Neural cell (in vitro differentiated cells): ENCODE measurements around the gene AIF1. TPM values are rescaled to one million over a fixed set of nuclear protein-coding genes. Genes with fewer than 3 reads are reported as not detected.

Experiments
- H2AFZ ChIP-seq: fragments of 200-600, 300-800 bp; sonication (generic), shearing (Covaris generic); 2 replicates; pipeline ENCODE4 v1.6.0; 2014; ENCODE audit warnings: low read depth, mild to moderate bottlenecking, antibody characterized with exemption, low read length, moderate library complexity
- H3F3A ChIP-seq: fragments of 200-600 bp; shearing (Covaris generic); 2 replicates; pipeline ENCODE4 v1.6.1; 2016; ENCODE audit warnings: mild to moderate bottlenecking, moderate library complexity, mixed read lengths, antibody characterized with exemption, low read length; ENCODE audit not compliant: insufficient read depth, poor library complexity, severe bottlenecking
- H3K27ac ChIP-seq: fragments of 200-600, 300-800 bp; sonication (generic), shearing (Covaris generic); 2 replicates; pipeline ENCODE4 v1.5.1; 2014; ENCODE audit warnings: mild to moderate bottlenecking, low read length, moderate library complexity
- H3K27me3 ChIP-seq: fragments of 300-800, 200-600 bp; sonication (generic), shearing (Covaris generic); 2 replicates; pipeline ENCODE4 v1.6.0; 2014; ENCODE audit warnings: mild to moderate bottlenecking, low read depth, low read length, moderate library complexity; ENCODE audit not compliant: insufficient read depth
- H3K36me3 ChIP-seq: fragments of 300-800, 200-600 bp; sonication (generic), shearing (Covaris generic); 2 replicates; pipeline ENCODE4 v1.5.1; 2014; ENCODE audit warnings: mild to moderate bottlenecking, antibody characterized with exemption, low read length, moderate library complexity; ENCODE audit not compliant: insufficient read depth
- H3K4me2 ChIP-seq: fragments of 300-800, 200-600 bp; sonication (generic), shearing (Covaris generic); 2 replicates; pipeline ENCODE4 v1.6.0; 2014; ENCODE audit warnings: mild to moderate bottlenecking, low read length
- H3K4me3 ChIP-seq: fragments of 300-800, 200-600 bp; sonication (generic), shearing (Covaris generic); 2 replicates; pipeline ENCODE4 v1.5.1; 2014; ENCODE audit warnings: mild to moderate bottlenecking, low read length, moderate library complexity
- H3K79me2 ChIP-seq: fragments of 200-600 bp; shearing (Covaris generic); replicated peaks from 2 replicates; pipeline ENCODE4 v1.6.0; 2014; ENCODE audit warnings: mild to moderate bottlenecking, low read length, moderate library complexity; ENCODE audit not compliant: insufficient read depth
- H3K9ac ChIP-seq: fragments of 300-800, 200-600 bp; sonication (generic), shearing (Covaris generic); 2 replicates; pipeline ENCODE4 v1.6.1; 2016; ENCODE audit warnings: mild to moderate bottlenecking, low read length, mixed read lengths
- H3K9me2 ChIP-seq: fragments of 200-600 bp; shearing (Covaris generic); 2 replicates; pipeline ENCODE4 v1.6.1; 2016; ENCODE audit warnings: mild to moderate bottlenecking, low read length, mixed read lengths; ENCODE audit not compliant: insufficient read depth
- H3K9me3 ChIP-seq: fragments of 200-600, 300-800 bp; sonication (generic), shearing (Covaris generic); 2 replicates; pipeline ENCODE4 v1.6.1; 2016; ENCODE audit warnings: mild to moderate bottlenecking, mixed run types, low read length, moderate library complexity, mixed read lengths
- H4K20me1 ChIP-seq: fragments of 200-600 bp; shearing (Covaris generic); 2 replicates; pipeline ENCODE4 v1.6.1; 2016; ENCODE audit warnings: mild to moderate bottlenecking, mixed run types; ENCODE audit not compliant: insufficient read depth
- CTCF ChIP-seq: fragments of 450-650 bp; IDR thresholded peaks from 2 replicates; pipeline ENCODE4 v1.5.1; 2014; ENCODE audit warnings: antibody characterized with exemption, mild to moderate bottlenecking, moderate library complexity; ENCODE audit not compliant: poor library complexity, severe bottlenecking
- EP300 ChIP-seq: fragments of 450-650 bp; conservative IDR thresholded peaks from 2 replicates; pipeline ENCODE4 v1.6.1; 2014; ENCODE audit warnings: antibody characterized with exemption, mild to moderate bottlenecking, moderate library complexity; ENCODE audit not compliant: poor library complexity, severe bottlenecking
- EZH2 ChIP-seq: fragments of 200-600, 300-800 bp; shearing (Covaris generic), sonication (generic); IDR thresholded peaks from 2 replicates; pipeline ENCODE4 v1.6.1; 2014; ENCODE audit warnings: antibody characterized with exemption, low read length, borderline replicate concordance, mild to moderate bottlenecking; ENCODE audit not compliant: insufficient read depth, poor library complexity, severe bottlenecking
- MXI1 ChIP-seq: fragments of 450-650 bp; conservative IDR thresholded peaks from 2 replicates; pipeline ENCODE4 v1.6.1; 2014; ENCODE audit warnings: antibody characterized with exemption, mild to moderate bottlenecking; ENCODE audit not compliant: poor library complexity, severe bottlenecking
- POLR2AphosphoS5 ChIP-seq: IDR thresholded peaks from 2 replicates; pipeline ENCODE4 v1.6.1; 2012
- RAD21 ChIP-seq: fragments of 450-650 bp; conservative IDR thresholded peaks from 2 replicates; pipeline ENCODE4 v1.6.1; 2014; ENCODE audit warnings: antibody characterized with exemption, mild to moderate bottlenecking, moderate library complexity
- REST ChIP-seq: IDR thresholded peaks from 2 replicates; pipeline ENCODE4 v1.6.1; 2012; ENCODE audit warnings: borderline replicate concordance
- SMC3 ChIP-seq: fragments of 450-650 bp; conservative IDR thresholded peaks from 2 replicates; pipeline ENCODE4 v1.6.1; 2014; ENCODE audit warnings: antibody characterized with exemption, mild to moderate bottlenecking, moderate library complexity; ENCODE audit not compliant: poor library complexity
- TAF1 ChIP-seq: IDR thresholded peaks from 2 replicates; pipeline ENCODE4 v1.6.1; 2012; ENCODE audit warnings: low read depth
- polyA plus RNA-seq: library from polyadenylated mRNA; depleted of rRNA; stranded (reverse); fragments of >200 nt; gene quantifications from 2 replicates; pipeline ENCODE4 v1.2.3, GENCODE V29; 2014

AIF1 gene
- polyA plus RNA-seq, 1 donor from 2014 or later = not detected

- TF ChIP-seq RAD21 (no peak), REST (no peak), EP300 (no peak), SMC3 (no peak), POLR2AphosphoS5 (no peak), TAF1 (no peak), EZH2 (no peak), MXI1 (no peak), CTCF (no peak)
- Histone ChIP-seq H3K9ac (no peak overlapping the region), H3K36me3 (no peaks in the 10 kb centered on the region), H3K79me2 (peaks cover 25% of the 10 kb centered on the region), H3K4me2 (no peak overlapping the region), H3K27me3 (no peaks in the 10 kb centered on the region), H3F3A (peaks cover 2% of the 10 kb centered on the region), H3K9me3 (no peaks in the 10 kb centered on the region), H3K27ac (no peak overlapping the region), H3K9me2 (no peaks in the 10 kb centered on the region), H2AFZ (no peak overlapping the region), H4K20me1 (no peaks in the 10 kb centered on the region), H3K4me3 (peak overlapping the region; percentile 29)
Observed at GRCh38 chr6:31658158-31658688, 43.2 kb downstream of the AIF1 start.

- Histone ChIP-seq H3F3A (no peaks in the 10 kb centered on the region), H3K9me3 (no peaks in the 10 kb centered on the region), H3K9ac (no peak overlapping the region), H3K27ac (no peak overlapping the region), H3K4me3 (peak overlapping the region; percentile 85), H3K27me3 (no peaks in the 10 kb centered on the region), H4K20me1 (no peaks in the 10 kb centered on the region), H3K79me2 (peaks cover 34% of the 10 kb centered on the region), H3K9me2 (no peaks in the 10 kb centered on the region), H3K4me2 (peak overlapping the region; percentile 70), H2AFZ (no peak overlapping the region), H3K36me3 (no peaks in the 10 kb centered on the region)
- TF ChIP-seq MXI1 (no peak), POLR2AphosphoS5 (no peak), CTCF (no peak)
Observed at GRCh38 chr6:31658983-31659648, 44.1 kb downstream of the AIF1 start.
